Cardiac fibroblast (primary cell): Measurements from ENCODE around the gene PTPRG.

Source experiments
- DNase-seq, 2 donors: peaks; one replicate each; pipeline versions ENCODE4 v3.0.0 to v3.0.0-alpha.2; 2010; ENCODE audit warnings: low read depth in 2 of 2
- H3K4me3 ChIP-seq, 2 donors: replicated peaks in 1 of 2; 1 replicate in 1 of 2; 2 replicates in 1 of 2; pipeline ENCODE4 v1.5.1; 2011; ENCODE audit warnings: low read depth in 2 of 2, low read length in 2 of 2, mild to moderate bottlenecking in 2 of 2, moderate library complexity in 1 of 2
- CTCF ChIP-seq: IDR thresholded peaks from one replicate; pipeline ENCODE4 v1.5.1; 2011; ENCODE audit warnings: low read depth, mild to moderate bottlenecking, low read length, inconsistent platforms

The PTPRG gene

GRCh38 chr3:62187022-62187431 lies 625.7 kb downstream of the PTPRG start:
- no peak overlapping the region for H3K4me3 ChIP-seq
- peak; percentile 56 to 81 for DNase-seq
- peak; percentile 41 for TF ChIP-seq CTCF

GRCh38 chr3:62188681-62189375 lies 627.5 kb downstream of the PTPRG start:
- TF ChIP-seq CTCF: peak; percentile 75
- peak; percentile 85 to 87 for DNase-seq
- no peak overlapping the region for H3K4me3 ChIP-seq

- no peak for TF ChIP-seq CTCF
- no peak overlapping the region for H3K4me3 ChIP-seq
- no peak for DNase-seq
These were observed 628.0 kb downstream of the PTPRG start for GRCh38 chr3:62189376-62189698.

- no peak for DNase-seq
- TF ChIP-seq CTCF: no peak
- no peak overlapping the region for H3K4me3 ChIP-seq
These were observed 631.5 kb downstream of the PTPRG start for GRCh38 chr3:62192891-62193290.

GRCh38 chr3:62193586-62194345 lies 632.4 kb downstream of the PTPRG start:
- no peak overlapping the region for H3K4me3 ChIP-seq
- DNase-seq: no peak
- TF ChIP-seq CTCF: no peak

GRCh38 chr3:62197350-62198012 lies 636.1 kb downstream of the PTPRG start:
- no peak overlapping the region for H3K4me3 ChIP-seq
- TF ChIP-seq CTCF: no peak
- DNase-seq: no peak
